ENCODE results near the gene SLC13A3. TPM values are rescaled to one million over a fixed set of nuclear protein-coding genes. Genes with fewer than 3 reads are reported as not detected.

The SLC13A3 gene
- total RNA-seq, 1 donor from 2014 or later = 2.9 TPM

- Mint-ChIP-seq H3K4me3 (ENCODE audit: low read depth) (peak overlapping the region; percentile 74), H3K4me1 (ENCODE audit: low read depth) (peaks cover 22% of the 10 kb centered on the region), H3K9me3 (ENCODE audit: low read depth) (no peaks in the 10 kb centered on the region), H3K36me3 (ENCODE audit: insufficient read depth) (peaks cover 14% of the 10 kb centered on the region), H3K27ac (peak overlapping the region; percentile 78), H3K27me3 (no peaks in the 10 kb centered on the region)
- no peak for TF ChIP-seq CTCF (IDR thresholded peaks at IDR 0.05; ENCODE audit: unreplicated experiment)
- DNase-seq (ENCODE audit: low spot score, unreplicated experiment) = no peak
Observed at GRCh38 chr20:46683011-46683667, 31.9 kb upstream of the SLC13A3 start.

DNA sequence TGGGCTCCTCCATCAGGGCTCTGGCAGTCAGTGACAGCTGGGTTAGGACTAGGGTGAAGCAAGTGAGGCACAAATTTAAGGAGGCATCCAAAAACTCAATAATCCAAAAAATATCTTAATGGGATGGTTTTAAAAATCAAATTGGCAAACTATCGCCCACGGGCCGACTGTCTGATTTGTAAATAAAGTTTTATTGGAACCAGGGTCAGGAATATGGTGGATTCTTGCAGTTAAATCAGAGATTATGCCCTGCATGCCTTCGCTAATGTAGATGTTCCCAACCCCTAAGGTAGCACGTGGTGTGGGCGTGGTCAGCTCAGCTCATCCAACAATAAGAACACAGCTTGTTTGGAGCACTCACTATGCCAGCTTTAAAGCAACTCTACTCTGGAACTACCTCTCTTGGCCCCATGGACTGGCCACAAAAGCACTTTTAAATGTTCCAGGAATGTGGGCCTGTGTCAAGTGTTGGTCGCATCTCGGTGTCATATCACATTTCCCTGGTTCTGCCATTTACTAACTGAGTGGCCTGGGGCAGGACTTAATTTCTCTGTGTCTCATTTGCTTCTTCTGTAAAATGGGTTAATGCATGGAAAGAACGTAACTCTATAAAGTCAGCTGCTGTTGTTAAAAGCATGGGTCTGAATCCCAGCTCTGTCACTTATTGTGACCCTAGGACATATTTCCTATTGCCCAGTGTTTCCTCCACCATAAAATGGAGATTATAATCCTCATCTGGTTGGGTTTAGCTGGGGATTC, 31.0 kb upstream of the SLC13A3 start:
- TF ChIP-seq CTCF (IDR thresholded peaks at IDR 0.05; ENCODE audit: unreplicated experiment) = no peak
- DNase-seq (ENCODE audit: low spot score, unreplicated experiment) = no peak
- H3K4me3 Mint-ChIP-seq (ENCODE audit: low read depth) = no peak overlapping the region
- no peaks in the 10 kb centered on the region for H3K9me3 Mint-ChIP-seq (ENCODE audit: low read depth)
- H3K27me3 Mint-ChIP-seq = no peaks in the 10 kb centered on the region
- H3K4me1 Mint-ChIP-seq (ENCODE audit: low read depth) = peaks cover 18% of the 10 kb centered on the region
- H3K27ac Mint-ChIP-seq = no peak overlapping the region
- peaks cover 14% of the 10 kb centered on the region for H3K36me3 Mint-ChIP-seq (ENCODE audit: insufficient read depth)

DNA sequence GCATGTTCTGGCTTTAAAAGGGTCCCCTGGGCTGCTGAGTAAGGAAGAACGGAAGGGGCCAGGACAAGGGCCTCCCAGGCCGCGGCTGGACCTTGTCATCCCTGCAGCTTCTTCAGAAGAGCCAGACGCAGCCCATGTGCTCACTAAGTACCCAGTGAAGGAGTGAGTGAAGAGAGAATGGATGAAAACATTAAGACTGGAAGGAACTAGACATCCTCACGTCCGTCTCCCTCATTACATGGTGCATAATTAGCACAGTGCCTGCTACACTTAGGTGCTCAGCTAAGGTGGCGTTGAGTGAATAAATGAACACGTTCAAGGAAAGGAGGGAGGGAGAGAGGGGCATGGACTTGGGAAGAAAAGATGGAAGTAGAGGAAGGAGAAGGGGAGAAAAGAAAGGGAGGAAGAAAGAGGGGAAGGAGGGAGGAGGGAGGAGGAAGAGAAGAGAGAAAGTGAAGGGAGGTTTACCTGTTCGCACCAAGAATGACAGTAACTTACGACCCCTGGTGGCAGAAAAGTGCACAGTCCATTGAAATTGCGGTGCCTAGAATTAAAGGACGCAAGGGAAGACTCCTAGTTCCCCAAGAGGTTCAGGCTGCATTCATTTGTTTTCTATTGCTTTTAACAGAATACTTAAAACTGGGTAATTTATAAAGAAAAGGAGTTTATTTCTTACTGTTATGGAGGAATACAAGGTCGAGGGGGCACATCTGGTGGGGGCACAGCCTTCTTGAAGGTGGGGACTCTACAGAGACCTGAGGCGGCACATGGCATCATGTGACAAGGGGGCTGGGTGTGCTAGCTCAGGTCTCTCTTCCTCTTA, 30.0 kb upstream of the SLC13A3 start:
- H3K36me3 Mint-ChIP-seq (ENCODE audit: insufficient read depth) = peaks cover 10% of the 10 kb centered on the region
- H3K27ac Mint-ChIP-seq = peak overlapping the region; percentile 29
- peak; percentile 49 for DNase-seq (ENCODE audit: low spot score, unreplicated experiment)
- no peak overlapping the region for H3K4me3 Mint-ChIP-seq (ENCODE audit: low read depth)
- no peaks in the 10 kb centered on the region for H3K27me3 Mint-ChIP-seq
- peaks cover 18% of the 10 kb centered on the region for H3K4me1 Mint-ChIP-seq (ENCODE audit: low read depth)
- peak; percentile 89 for TF ChIP-seq CTCF (IDR thresholded peaks at IDR 0.05; ENCODE audit: unreplicated experiment)
- no peaks in the 10 kb centered on the region for H3K9me3 Mint-ChIP-seq (ENCODE audit: low read depth)

- DNase-seq (ENCODE audit: low spot score, unreplicated experiment) = no peak
- Mint-ChIP-seq H3K4me1 (ENCODE audit: low read depth) (peaks cover 18% of the 10 kb centered on the region), H3K4me3 (ENCODE audit: low read depth) (no peak overlapping the region), H3K36me3 (ENCODE audit: insufficient read depth) (peaks cover 5% of the 10 kb centered on the region), H3K27me3 (no peaks in the 10 kb centered on the region), H3K27ac (peak overlapping the region; percentile 29), H3K9me3 (ENCODE audit: low read depth) (no peaks in the 10 kb centered on the region)
- TF ChIP-seq CTCF (IDR thresholded peaks at IDR 0.05; ENCODE audit: unreplicated experiment) = no peak
Observed at GRCh38 chr20:46680684-46681031, 29.4 kb upstream of the SLC13A3 start.

- TF ChIP-seq CTCF (IDR thresholded peaks at IDR 0.05; ENCODE audit: unreplicated experiment) = no peak
- H3K4me3 Mint-ChIP-seq (ENCODE audit: low read depth) = no peak overlapping the region
- no peak for DNase-seq (ENCODE audit: low spot score, unreplicated experiment)
- H3K9me3 Mint-ChIP-seq (ENCODE audit: low read depth) = no peaks in the 10 kb centered on the region
- H3K27ac Mint-ChIP-seq = no peak overlapping the region
- peaks cover 10% of the 10 kb centered on the region for H3K4me1 Mint-ChIP-seq (ENCODE audit: low read depth)
- H3K27me3 Mint-ChIP-seq = no peaks in the 10 kb centered on the region
- H3K36me3 Mint-ChIP-seq (ENCODE audit: insufficient read depth) = peaks cover 1% of the 10 kb centered on the region
Observed at GRCh38 chr20:46678516-46678915, 27.3 kb upstream of the SLC13A3 start.

Data from progenitor cell of endocrine pancreas (in vitro differentiated cells).